ENCODE results near the gene STBD1.

STBD1 gene

GRCh38 chr4:76267811-76268210 is 38.7 kb upstream of the STBD1 start:
- no peaks in the 10 kb centered on the region for H3K9me3 ChIP-seq (replicated peaks; ENCODE audit: insufficient read depth, low read length)
- H3K36me3 ChIP-seq (replicated peaks; ENCODE audit: insufficient read depth, low read length): no peaks in the 10 kb centered on the region
- H3K4me2 ChIP-seq (ENCODE audit: low read depth, low read length): no peak overlapping the region
- no peak overlapping the region for H3K9ac ChIP-seq (ENCODE audit: low read length)
- no peak overlapping the region for H2AFZ ChIP-seq (ENCODE audit: low read length)
- H3F3A ChIP-seq (ENCODE audit: insufficient read depth, low read length): no peaks in the 10 kb centered on the region
- no peak overlapping the region for H3K4me3 ChIP-seq (ENCODE audit: low read length)
- H3K27ac ChIP-seq (ENCODE audit: low read length): no peak overlapping the region
- TF ChIP-seq EZH2phosphoT487 (IDR thresholded peaks at IDR 0.05; ENCODE audit: low read length) (no peak), EZH2 (optimal IDR thresholded peaks at IDR 0.05; ENCODE audit: low read depth, low read length) (no peak), CTCF (IDR thresholded peaks at IDR 0.05; ENCODE audit: low read length) (no peak)
- H3K9me2 ChIP-seq (replicated peaks; ENCODE audit: insufficient read depth, low read length): no peaks in the 10 kb centered on the region
- H3K79me2 ChIP-seq (ENCODE audit: low read length): no peaks in the 10 kb centered on the region
- H3K4me1 ChIP-seq (ENCODE audit: low read length): no peaks in the 10 kb centered on the region
- H3K27me3 ChIP-seq (replicated peaks; ENCODE audit: insufficient read depth, low read length): no peaks in the 10 kb centered on the region
- H4K20me1 ChIP-seq (ENCODE audit: insufficient read depth, low read length): no peaks in the 10 kb centered on the region
- DNase-seq: no peak

GRCh38 chr4:76270244-76271175 is 36.0 kb upstream of the STBD1 start:
- Histone ChIP-seq H3K79me2 (ENCODE audit: low read length) (no peaks in the 10 kb centered on the region), H3F3A (ENCODE audit: insufficient read depth, low read length) (no peaks in the 10 kb centered on the region), H3K36me3 (replicated peaks; ENCODE audit: insufficient read depth, low read length) (no peaks in the 10 kb centered on the region), H3K9me3 (replicated peaks; ENCODE audit: insufficient read depth, low read length) (no peaks in the 10 kb centered on the region), H3K9ac (ENCODE audit: low read length) (no peak overlapping the region), H3K4me2 (ENCODE audit: low read depth, low read length) (no peak overlapping the region), H3K27me3 (replicated peaks; ENCODE audit: insufficient read depth, low read length) (no peaks in the 10 kb centered on the region), H3K4me3 (ENCODE audit: low read length) (no peak overlapping the region), H3K27ac (ENCODE audit: low read length) (no peak overlapping the region), H3K9me2 (replicated peaks; ENCODE audit: insufficient read depth, low read length) (no peaks in the 10 kb centered on the region), H4K20me1 (ENCODE audit: insufficient read depth, low read length) (no peaks in the 10 kb centered on the region), H2AFZ (ENCODE audit: low read length) (no peak overlapping the region), H3K4me1 (ENCODE audit: low read length) (no peaks in the 10 kb centered on the region)
- TF ChIP-seq CTCF (IDR thresholded peaks at IDR 0.05; ENCODE audit: low read length) (no peak), EZH2phosphoT487 (IDR thresholded peaks at IDR 0.05; ENCODE audit: low read length) (no peak), EZH2 (optimal IDR thresholded peaks at IDR 0.05; ENCODE audit: low read depth, low read length) (no peak)
- no peak for DNase-seq

- H3K27ac ChIP-seq (ENCODE audit: low read length): no peak overlapping the region
- no peaks in the 10 kb centered on the region for H3K4me1 ChIP-seq (ENCODE audit: low read length)
- H4K20me1 ChIP-seq (ENCODE audit: insufficient read depth, low read length): no peaks in the 10 kb centered on the region
- H3F3A ChIP-seq (ENCODE audit: insufficient read depth, low read length): no peaks in the 10 kb centered on the region
- no peaks in the 10 kb centered on the region for H3K79me2 ChIP-seq (ENCODE audit: low read length)
- no peaks in the 10 kb centered on the region for H3K9me3 ChIP-seq (replicated peaks; ENCODE audit: insufficient read depth, low read length)
- DNase-seq: no peak
- H3K9ac ChIP-seq (ENCODE audit: low read length): no peak overlapping the region
- H3K4me3 ChIP-seq (ENCODE audit: low read length): no peak overlapping the region
- no peak overlapping the region for H2AFZ ChIP-seq (ENCODE audit: low read length)
- no peaks in the 10 kb centered on the region for H3K36me3 ChIP-seq (replicated peaks; ENCODE audit: insufficient read depth, low read length)
- H3K4me2 ChIP-seq (ENCODE audit: low read depth, low read length): no peak overlapping the region
- no peak for TF ChIP-seq CTCF (IDR thresholded peaks at IDR 0.05; ENCODE audit: low read length)
- no peak for TF ChIP-seq EZH2phosphoT487 (IDR thresholded peaks at IDR 0.05; ENCODE audit: low read length)
- TF ChIP-seq EZH2 (optimal IDR thresholded peaks at IDR 0.05; ENCODE audit: low read depth, low read length): no peak
- H3K27me3 ChIP-seq (replicated peaks; ENCODE audit: insufficient read depth, low read length): no peaks in the 10 kb centered on the region
- no peaks in the 10 kb centered on the region for H3K9me2 ChIP-seq (replicated peaks; ENCODE audit: insufficient read depth, low read length)
Observed at GRCh38 chr4:76271248-76271647, 35.3 kb upstream of the STBD1 start.
